Stimulated activated CD8-positive, alpha-beta memory T cell treated with anti-CD3 and anti-CD28 coated beads, Interleukin-12 subunit alpha, Interleukin-12 subunit beta, amount 100 ng/mL, for 1 hour (primary cell): ENCODE results near the gene TRIM43.
"Not testable (repeated sequence)": the region's sequence is repeated elsewhere in the genome, so short reads cannot be mapped to it uniquely, and the experiment has no call there.

ENCODE experiments used
- DNase-seq: peaks from one replicate; pipeline ENCODE4 v3.0.0-alpha.2; 2020; ENCODE audit warnings: low read depth

Gene TRIM43

DNA sequence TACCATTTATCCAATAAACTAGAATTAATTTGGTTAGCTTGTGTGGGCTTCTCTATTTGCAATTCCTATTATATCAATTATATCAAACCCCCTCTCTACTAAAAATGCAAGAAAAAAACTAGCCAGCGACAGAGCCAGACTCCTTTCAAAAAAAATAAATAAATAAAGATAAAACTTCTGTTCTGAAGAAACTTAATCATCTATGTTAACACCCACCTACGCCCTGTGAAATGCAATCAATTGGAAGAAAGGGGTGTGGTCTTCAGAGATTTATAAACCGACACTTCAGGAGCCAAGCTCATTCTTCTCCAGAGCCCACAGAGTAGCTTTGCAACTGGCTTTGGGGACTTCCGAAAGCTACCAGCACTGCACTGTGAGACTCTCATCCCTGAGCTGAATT, at the start of gene TRIM43:
TRIM43 (plus strand) TSS at position 301 of the 400 bp plus-strand sequence. CDS start 2,023 bp downstream, outside the sequence.
- not testable (repeated sequence) for DNase-seq

- DNase-seq = no peak
Observed at GRCh38 chr2:95551055-95551568, 40.7 kb upstream of the TRIM43 start.

DNA sequence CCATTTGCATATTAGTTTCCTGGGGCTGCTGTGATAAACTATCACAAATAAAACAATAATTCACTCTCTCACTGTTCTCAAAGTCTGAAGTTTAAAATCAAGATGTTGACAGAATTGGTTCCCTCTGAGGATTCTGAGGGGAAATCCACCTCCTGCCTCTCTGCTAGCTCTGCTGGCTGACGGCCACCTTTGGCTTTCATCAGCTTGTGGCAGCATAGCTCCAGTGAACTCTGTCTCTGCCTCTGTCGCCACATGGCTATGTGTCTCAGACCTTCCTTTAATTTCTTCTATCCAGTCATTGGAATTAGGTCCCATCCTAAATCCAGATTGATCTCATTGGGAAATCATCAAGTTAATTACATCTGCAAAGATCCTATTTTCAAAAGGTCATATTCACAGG, 38.9 kb upstream of the TRIM43 start:
- no peak for DNase-seq

DNA sequence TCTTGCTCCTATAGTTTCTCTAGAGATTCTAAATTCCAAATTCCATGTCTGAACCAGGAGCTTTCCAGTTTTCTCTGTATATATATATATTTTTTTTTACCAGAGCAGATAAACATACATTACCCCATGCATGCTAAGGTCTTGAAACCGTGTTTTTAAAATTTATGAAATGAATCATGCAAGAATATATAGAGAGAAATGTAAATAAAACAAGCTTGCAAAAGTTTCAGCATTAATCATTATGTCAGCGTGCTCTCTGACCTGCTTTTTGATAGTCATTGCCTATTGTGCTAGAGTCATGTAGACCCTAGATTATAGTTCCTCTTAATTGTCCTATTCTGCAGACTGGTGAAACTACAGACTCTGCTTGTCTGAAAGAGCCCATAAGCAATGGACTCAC, 22.6 kb upstream of the TRIM43 start:
- DNase-seq = no peak

GRCh38 chr2:95573866-95574265, 17.9 kb upstream of the TRIM43 start:
- DNase-seq = no peak

GRCh38 chr2:95574506-95574905, 17.3 kb upstream of the TRIM43 start:
- DNase-seq = no peak

- no peak for DNase-seq
Observed at GRCh38 chr2:95575857-95576256, 15.9 kb upstream of the TRIM43 start.

GRCh38 chr2:95578539-95578938, 13.3 kb upstream of the TRIM43 start:
- DNase-seq = no peak

GRCh38 chr2:95583545-95583944, 8.3 kb upstream of the TRIM43 start:
- DNase-seq = not testable (repeated sequence)

GRCh38 chr2:95584321-95584720, 7.5 kb upstream of the TRIM43 start:
- DNase-seq = not testable (repeated sequence)

DNA sequence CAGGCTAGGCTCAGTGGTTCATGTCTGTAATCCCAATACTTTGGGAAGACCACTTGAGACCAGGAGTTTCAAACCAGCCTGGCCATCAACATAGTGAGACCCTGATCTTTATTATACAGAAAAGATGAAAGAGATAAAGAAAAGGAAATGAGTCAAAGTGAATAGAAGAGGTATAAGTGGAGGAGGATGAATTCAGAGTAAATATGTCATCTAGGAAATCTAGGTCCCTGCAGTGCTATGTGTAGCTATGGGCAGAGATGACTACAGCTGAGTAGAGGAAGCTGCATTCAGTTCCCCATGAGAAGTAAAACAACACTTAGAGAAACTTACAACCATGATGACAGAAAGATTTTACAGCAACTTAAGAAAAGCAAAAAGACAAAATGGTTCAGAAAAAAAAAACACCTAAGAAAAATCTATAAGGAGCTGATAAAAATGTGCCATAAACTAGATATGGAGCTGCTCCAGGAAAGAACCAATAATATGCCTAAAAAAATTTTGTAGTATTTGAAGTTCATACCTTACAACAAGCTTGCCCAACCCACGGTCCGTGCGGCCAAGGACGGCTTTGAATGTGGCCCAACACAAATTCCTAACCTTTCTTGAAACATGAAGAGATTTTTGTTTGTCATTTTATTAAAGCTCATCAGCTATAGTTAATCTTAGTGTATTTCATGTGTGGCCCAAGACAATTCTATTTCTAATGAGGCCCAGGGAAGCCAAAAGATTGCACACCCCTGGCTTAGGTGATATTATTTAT, 1.8 kb upstream of the TRIM43 start:
- not testable (repeated sequence) for DNase-seq

- DNase-seq = not testable (repeated sequence)
Observed at GRCh38 chr2:95592973-95593372, 1.2 kb downstream of the TRIM43 start.

DNA sequence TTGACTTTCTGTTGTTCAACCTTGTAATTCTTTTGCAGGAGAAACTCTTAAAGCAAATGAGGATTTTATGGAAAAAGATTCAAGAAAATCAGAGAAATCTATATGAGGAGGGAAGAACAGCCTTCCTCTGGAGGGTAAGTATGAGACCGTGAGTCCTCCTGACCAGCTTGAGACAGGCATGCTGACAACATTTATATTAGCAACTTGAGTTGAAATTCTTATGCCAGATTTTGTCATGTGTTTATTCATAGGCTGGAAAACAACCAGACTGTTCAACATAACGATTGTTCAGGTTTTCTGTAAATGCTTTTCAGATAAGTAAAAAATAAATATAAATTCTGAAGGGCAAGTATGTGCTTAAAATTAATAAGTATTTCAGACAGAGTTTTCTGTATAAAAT, 3.2 kb downstream of the TRIM43 start:
- DNase-seq = not testable (repeated sequence)

DNA sequence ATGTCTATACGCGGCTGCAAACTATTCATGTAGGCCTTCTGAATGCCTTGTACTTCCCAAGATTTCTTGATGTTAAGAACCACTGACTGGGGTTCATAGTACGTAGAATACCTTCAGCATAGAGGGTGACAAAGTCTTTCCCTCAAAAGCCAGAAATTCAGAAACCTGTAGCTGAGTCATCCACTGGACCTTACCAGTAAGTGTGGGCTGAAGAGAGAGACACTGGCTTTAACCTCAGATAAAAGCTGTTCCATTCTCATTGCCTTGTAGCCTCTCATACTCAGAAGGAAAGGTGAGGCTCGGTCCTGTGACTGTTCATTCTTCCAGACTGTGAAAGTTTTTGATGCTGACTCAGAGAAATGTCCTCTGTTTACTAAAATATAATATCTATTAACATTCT, 9.5 kb downstream of the TRIM43 start:
- DNase-seq = not testable (repeated sequence)

- DNase-seq = not testable (repeated sequence)
Observed at GRCh38 chr2:95602146-95602545, 10.3 kb downstream of the TRIM43 start.

DNA sequence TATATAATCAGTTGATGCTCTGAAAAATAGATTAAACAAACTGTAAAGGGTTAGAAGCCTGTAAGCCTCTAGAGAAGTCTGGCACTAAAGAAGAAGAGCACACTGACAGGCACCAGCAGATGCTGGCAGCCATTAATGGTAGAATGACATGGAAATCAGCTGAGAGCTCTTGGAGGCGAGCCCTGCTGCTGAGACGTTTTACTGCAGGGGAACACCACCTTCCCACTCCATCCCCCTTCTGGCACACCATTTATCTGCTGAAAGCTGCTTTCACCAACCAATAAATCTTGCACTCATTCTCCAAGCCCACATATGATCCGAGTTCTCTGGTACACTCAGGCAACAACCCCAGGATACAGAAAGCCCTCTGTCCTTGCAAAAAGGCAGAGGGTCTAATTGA, 16.6 kb downstream of the TRIM43 start:
- not testable (repeated sequence) for DNase-seq

GRCh38 chr2:95609764-95610163, 18.0 kb downstream of the TRIM43 start:
- not testable (repeated sequence) for DNase-seq

DNA sequence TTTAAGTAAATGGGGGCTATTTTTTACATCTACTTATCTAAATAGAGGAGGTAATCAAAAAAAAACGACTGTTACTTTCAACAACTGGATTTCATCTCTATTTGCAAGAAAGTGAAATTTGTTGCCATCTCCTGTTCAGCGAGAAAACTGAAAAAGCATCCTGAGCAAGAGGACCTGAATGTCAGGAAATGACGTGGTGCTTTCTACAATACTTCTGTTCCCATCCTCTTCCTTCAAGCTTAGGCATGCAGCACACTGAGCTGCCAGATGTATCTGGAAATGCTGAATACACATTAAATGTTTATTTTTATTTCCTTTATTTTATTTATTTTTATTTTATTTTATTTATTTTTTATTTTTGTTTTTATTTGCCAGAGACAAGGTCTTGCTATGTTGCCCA, 21.2 kb downstream of the TRIM43 start:
- DNase-seq = not testable (repeated sequence)

DNA sequence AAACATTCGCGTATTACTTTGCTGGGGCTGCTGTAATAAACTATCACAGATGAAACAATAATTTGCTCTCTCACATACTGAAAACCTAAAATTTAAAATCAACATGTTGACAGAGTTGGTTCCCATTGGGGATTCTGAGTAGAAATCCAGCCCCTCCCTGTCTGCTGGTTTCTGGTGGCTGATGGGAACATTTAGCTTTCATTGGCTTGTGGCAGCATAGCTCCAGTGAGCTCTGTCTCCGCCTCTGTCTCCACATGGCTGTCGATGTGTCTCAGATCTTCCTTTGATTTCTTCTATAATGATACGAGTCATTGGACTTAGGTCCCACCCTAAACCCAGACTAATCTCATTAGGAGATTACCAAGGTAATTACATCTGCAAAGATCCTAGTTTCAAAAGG, 30.9 kb downstream of the TRIM43 start:
- DNase-seq = not testable (repeated sequence)

- DNase-seq = not testable (repeated sequence)
Observed at GRCh38 chr2:95630987-95631386, 39.2 kb downstream of the TRIM43 start.

DNA sequence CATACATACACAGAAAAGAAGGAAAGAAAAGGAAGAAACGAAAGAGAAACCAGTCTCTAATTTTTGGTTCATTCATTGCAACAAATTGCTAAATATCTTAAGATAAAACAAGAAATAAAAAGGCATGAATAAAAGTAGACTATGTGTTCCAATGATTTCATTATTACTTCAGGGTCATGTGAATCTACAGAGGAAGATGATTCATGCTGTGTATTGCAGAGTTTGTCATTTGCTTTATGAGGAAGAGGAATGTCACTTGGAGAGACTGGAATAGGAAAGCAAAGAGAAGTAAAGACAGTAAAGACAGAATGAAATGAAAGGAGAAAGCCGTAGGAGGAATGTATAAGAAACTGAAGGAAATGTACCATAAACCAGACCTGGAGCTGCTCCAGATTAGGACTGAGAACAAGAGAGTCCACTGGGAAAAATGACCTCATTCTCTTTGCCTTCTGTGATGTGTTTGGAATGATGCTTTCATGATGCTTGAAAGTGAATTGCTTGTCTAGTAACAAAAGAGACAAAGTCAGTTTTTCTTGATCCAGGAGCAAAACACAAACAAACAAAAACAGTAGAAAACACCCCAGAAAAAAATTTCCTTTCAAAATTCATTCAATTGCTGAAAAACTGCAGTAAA, 41.9 kb downstream of the TRIM43 start:
- DNase-seq = not testable (repeated sequence)

DNA sequence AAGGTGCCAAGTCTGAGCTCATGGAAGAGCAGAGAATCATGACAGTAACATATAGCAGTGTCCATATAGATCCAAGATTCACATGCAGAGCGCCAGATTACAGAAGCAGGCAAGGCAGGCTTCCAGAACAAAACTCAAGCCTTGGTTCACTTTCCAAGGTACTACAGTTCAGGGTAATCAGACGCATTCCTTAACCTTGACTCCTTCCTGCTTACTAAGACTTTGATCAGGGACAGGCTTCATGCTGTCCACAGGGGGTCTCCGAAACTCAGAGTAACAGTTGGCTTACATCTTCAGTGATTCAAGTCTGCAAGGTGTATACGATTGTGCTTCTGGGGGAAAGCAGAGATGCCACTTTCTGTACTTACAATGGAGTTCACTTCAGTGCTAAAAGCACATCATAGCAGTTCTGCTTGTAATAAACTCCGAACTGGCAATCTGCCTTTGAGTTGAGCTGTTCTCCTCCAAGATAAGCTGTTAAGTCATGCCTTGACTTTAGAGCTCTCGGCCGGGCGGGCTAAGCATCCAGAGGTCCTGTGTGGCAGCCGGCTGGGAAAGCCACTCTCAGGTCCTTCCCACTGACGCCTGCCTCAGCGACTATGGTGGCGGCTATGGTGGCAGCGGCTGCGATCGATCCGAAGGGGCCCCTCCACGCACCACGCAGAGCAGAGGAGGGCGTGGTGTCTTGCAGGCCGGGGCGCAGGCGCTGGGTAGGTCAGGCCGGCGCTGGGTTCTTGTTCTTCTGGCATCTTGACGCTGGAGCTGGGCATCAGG, 48.9 kb downstream of the TRIM43 start:
- not testable (repeated sequence) for DNase-seq

DNA sequence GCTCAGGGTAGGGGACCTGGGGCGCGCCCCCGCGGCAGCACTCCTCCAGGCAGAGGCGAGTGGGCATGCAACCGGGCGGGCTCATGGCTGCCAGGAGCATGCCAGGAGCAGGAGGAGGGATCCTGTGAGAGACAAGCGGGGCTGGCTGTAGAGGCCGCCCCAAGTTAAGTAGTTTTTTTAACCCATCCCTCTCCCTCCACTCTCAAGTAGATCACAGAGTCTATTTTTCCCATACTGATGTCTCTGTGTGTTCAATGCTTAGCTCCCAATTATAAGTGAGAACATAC, 49.4 kb downstream of the TRIM43 start:
- not testable (repeated sequence) for DNase-seq
